HG03159 (cell line): Measurements from ENCODE around the gene PRR15L.
"Not testable (repeated sequence)": the region's sequence is repeated elsewhere in the genome, so short reads cannot be mapped to it uniquely, and the experiment has no call there.

Experiments
- ATAC-seq: cut with Tn5 transposase; IDR thresholded peaks from one replicate; pipeline ENCODE4 v1.9.1; 2021; ENCODE audit warnings: mild to moderate bottlenecking, moderate library complexity; ENCODE audit not compliant: unreplicated experiment

The PRR15L gene

DNA sequence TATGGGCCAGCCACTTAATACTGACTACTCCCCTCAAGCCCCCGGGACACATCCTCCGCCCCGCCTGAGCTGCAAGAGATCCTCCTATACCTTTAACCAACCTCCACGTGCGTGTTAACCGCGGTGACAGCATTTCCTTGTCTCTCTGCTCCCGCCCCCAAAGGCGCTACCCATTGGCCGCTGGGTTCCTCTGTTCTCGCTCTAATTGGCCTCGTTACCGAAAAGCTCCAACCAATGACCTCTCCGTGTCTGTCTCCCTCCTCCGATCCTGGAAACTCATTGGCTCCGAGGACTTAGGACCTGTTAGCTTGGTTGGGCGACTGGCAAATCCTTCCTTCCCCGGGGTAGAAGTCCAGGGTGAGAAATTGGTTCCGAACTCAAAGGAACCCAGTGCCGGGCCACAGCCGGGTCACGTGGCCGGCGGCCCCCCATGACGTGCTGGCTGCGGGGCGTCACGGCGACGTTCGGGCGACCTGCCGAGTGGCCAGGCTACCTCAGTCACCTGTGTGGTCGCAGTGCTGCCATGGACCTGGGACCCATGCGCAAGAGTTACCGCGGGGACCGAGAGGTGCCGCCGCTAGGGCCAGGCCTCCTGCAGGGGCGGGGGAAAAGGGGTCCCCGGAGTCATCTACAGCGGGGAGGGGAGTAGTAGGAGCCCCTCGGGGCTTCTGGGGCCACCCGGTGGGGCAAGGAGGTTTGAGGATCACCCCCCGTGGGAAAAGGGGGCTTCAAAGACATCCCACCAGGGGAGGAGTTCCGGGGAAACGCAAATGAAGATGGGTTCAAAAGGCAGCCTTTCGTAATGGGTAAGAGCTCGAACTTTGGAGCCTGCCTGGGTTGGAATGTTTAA lies 16.2 kb downstream of the PRR15L start, which contains the start of gene PNPO:
Gene PNPO, plus strand, starts transcription at position 326 of the 850 bp plus-strand sequence. Its CDS starts 105 bp downstream, at position 431.
- ATAC-seq = peak; percentile 89

DNA sequence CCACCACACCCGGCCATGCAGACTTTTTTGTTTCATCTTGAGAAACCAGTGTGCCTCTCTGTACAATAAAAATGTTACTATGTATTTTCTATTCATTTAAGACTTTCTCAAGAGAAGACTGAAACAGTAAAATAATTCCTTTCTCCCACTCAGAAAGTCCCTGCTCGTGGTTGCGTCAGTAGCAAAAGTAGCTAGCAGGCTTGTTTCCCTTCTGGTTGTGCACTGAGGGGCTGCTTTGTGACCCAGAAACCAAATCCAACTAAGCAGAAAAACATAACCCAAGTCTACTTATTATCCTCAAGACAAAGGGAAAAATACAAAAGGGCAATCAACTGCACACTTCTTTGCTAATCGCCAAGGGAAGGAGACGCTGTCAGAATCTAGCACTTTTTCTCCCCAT lies 19.7 kb downstream of the PRR15L start:
- ATAC-seq = no peak

DNA sequence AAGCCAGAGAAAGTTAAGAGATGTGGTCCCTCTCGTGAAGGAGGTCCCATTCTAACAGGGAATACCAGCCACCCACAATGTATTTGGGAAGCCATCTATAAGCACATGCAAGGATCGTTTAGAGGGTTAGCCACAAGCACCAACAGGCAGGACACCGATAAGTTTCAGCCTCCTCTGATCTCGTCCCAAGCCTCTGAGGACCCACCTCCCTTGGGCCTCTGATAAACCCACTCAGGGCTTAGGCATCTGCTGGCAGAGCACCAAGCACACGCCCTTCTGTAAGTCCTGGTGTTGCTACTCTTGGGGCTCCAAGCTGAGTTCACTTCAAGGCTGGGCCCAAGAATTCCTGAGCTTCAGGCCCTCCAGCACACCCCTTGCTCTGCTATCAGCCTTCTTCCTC lies 21.7 kb downstream of the PRR15L start:
- ATAC-seq = no peak

DNA sequence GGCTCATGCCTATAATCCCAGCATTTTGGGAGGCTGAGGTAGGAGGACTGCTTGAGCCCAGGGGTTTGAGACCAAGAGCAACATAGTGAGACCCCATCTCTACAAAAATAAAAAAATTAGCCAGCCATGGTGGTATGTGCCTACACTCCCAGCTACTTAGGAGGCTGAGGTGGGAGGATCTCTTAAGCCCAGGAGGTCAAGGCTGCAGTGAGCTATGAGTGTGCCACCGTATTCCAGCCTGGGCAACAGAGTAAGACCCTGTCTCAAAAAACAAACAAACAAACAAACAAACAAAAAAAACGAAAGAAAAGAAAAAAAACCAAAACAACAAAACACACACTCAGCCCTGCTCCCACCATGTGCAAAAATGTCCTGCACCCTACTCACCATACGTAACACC lies 22.2 kb downstream of the PRR15L start:
- ATAC-seq = not testable (repeated sequence)

DNA sequence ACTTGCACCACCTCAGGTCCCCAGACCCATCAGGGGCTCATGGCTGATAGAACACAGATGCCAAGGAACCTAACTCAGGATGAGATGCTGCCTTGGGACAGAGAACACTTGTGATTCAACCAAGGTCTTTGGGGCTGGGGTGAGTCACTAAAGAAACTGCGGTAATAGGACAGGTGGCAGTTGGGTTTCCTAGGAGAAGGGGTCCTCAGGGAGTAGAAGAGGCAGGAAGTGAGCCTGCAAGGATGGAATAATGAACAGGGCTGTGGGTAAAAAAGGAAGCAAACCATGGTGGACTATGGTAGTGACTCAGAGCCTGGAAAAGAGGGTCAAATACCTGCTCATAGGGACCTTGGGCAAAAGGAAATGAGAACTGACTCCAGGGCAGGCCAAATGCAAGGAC lies 22.8 kb downstream of the PRR15L start:
- no peak for ATAC-seq

DNA sequence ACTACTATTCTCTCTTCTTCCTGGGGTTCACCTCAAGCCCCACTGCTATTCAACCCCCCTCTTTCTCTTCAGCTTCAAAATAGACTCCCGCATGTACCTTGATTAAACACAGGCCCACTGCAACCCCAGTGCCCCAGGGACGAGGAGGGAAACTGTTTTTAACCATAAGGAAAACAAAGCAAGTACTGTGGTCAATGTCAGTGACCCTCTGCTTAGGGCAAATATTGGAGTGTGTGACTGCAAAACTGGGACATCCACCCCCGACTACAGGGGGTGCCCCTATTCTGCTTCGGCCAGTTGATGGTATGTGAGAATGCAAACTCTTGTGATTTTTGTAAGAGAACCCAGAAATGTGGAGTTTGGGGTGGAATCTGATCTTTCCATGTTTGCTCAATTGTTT lies 25.8 kb downstream of the PRR15L start:
- ATAC-seq = no peak

DNA sequence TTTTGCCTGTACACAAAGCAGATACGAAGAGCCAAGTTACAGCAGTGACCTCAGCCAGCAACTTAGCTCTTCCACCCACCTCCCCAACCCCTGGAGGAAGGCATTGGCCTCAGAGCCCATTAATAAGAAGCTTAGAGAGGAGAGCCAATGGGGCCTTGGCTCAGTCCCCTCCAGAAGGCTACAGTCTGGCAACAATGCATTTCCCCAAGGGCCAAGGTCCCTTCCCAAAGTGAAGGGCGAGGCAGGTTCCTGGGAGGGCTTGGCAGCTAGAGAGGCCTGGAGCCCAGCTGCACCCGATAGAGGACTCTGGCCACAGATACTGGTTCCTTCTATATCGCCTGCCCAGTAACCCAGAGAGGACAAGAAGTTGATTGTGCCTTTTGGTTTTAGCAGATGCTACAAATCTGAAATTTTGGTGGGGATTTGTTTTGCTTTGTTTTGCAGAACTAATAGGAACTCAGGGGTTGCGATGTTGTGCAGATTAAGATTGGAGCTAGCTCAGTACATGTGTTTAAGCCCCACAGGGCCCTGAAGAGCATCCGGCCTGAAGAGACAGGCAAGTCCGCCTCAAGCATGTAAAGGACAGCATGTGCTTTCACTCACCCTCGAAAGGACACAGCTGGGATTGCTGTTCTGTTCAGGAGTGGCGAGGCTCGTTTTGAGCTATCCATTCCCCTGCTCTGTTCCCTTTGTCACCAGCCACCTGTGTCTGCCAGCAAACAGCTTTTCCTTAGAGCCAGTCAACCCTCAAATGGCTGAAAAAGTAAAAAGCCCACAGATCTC lies 28.3 kb downstream of the PRR15L start:
- no peak for ATAC-seq

DNA sequence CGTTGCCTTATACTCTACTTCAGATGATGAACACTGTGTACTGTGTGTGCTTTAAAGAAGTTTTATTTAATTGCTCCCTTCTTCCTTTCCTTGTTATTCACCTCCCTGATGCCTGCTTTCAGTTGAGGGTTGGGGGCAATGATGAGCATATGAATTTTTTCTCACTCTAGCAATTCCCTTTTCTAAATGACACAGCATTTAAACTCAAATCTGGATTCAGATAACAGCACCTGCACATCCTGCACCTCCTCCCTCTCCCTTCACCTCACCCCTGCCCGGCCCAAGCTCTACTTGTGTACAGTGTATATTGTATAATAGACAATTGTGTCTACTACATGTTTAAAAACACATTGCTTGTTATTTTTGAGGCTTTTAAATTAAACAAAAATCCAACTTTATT lies 29.3 kb downstream of the PRR15L start:
- ATAC-seq = no peak

DNA sequence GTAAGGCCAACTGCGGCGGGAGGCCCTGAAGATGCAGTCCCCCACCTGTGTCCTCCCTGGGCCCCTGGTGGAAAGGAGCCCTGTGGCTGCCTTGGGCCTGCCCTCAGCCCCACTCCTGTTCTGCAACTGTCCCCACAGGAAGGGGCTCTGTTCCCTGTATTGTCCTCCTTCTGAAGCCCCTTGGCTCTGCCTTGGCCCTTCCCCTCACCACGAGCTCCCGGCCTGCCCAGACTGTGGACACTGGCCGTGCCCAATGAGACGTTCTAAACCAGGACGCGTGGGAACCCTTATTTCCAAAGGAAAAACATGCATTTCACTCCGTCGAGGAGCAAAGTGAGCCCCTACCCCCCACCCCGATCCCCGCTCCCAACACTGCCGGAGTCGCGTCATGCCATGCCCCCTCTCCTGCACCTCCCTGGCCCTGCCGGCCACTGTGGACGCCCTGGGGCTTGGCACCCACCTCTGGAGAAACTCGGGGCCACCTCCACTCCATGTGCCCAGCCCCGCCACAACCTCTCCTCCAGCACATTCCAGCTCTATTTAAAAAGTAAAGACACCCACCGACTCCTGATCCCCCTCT lies 29.8 kb downstream of the PRR15L start:
- ATAC-seq = no peak

DNA sequence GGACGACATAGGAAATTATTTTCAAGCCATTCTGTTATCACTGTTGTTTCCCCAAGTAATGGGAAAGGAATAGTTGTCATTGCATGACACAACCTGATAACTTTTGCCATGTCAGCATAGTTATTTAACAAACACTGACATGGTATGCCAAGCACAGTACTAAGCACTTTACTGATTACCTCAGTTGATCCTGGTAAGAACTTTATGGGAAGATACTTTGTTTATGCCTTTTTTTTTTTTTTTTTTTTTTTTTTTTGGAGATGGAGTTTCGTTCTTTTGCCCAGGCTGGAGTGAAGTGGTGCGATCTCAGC lies 32.0 kb downstream of the PRR15L start:
- no peak for ATAC-seq

DNA sequence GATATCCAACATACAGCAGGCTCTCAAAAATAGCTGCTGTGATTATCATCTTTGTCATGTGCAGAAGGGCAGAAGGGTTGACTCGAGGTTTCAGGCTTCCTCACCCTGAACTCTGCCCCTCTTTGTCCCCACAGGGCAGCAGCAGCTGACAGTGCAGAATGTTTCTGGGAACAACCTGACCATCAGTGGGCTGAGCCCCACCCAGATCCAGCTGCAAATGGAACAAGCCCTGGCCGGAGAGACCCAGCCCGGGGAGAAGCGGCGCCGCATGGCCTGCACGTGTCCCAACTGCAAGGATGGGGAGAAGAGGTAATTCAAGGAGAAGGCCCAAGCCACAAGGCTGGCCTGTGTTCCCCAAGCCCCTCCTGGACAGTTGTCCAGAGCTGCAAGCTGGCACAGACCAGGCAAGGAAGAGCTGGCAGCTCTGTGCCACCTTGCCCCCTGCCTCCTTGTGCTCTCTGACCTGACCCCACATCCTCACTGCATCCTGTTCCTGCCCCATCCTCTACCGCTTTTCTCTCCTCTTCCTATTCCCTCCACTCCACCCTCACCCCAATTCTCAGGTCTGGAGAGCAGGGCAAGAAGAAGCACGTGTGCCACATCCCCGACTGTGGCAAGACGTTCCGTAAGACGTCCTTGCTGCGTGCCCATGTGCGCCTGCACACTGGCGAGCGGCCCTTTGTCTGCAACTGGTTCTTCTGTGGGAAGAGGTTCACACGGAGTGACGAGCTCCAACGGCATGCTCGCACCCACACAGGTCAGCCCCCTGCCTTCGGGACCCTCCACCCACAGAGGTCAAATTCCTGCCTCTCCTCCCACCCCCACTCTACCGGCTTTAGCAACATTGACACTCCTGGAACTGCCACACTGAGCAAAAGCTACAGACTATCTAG lies 32.7 kb downstream of the PRR15L start:
- no peak for ATAC-seq

DNA sequence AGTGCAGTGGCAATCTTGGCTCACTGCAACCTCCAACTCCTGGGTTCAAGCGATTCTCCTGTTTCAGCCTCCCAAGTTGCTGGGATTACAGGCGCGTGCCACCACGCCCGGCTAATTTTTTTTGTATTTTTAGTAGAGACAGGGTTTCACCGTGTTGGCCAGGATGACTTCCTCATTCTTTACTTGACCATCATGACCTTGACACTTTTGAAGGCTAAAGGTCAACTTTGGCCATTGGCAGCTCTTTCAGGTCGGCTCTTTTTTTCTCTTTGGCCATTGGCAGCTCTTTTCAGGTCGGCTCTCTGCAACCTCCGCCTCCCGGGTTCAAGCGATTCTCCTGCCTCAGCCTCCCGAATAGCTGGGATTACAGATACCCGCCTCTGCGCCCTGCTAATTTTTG lies 37.8 kb downstream of the PRR15L start:
- ATAC-seq = not testable (repeated sequence)

DNA sequence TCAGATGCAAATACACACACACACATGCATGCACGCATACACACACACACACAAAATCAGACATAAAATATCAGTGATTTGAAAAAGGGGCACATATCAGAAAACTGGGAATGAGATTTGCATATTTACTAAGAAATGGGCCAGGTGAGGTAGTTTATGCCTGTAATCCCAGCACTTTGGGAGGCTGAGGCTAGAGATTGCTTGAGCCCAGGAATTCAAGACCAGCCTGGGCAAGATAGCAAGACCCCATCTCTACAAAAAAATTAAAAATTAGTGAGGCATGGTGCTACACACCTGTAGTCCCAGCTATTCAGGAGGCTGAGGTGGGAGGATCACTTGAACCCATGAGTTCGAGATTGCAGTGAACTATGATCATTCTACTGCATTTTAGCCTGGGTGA lies 38.7 kb downstream of the PRR15L start:
- ATAC-seq = no peak

DNA sequence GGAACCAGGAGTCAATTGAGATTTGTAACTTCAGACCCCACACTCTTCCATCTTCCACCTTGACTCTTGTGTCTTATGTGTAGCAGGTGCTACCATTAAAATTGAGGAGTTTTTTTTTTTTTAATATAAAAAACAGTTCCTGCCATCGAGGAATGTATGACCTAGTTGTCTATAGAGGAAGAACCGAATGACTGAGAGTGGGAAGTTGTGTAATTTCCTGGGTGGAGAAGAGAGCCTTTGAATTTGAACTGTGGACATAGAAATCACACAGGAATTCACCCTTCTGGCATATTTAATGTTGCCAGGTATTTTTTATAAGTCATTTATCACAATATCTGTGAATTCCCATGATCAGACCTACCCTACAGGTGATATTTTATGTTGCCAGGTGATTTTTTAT lies 39.7 kb downstream of the PRR15L start:
- no peak for ATAC-seq

DNA sequence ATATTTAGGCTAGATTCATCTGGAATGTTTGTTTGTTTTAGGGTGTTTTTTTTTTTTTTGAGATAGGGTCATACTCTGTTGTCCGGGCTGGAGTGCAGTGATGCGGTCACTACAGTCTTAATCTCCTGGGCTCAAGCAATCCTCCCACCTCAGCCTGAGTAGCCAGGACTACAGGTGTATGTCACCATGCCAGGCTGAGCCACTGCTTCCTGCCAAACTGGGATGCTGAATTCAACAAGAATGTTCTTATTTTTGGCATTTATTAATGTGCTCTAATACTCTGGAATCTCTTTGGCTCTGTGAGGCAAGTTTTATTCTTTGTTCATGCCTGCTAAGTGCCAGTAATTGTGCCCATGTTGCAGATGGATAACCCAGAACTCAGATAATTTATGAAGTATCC lies 40.1 kb downstream of the PRR15L start:
- no peak for ATAC-seq

DNA sequence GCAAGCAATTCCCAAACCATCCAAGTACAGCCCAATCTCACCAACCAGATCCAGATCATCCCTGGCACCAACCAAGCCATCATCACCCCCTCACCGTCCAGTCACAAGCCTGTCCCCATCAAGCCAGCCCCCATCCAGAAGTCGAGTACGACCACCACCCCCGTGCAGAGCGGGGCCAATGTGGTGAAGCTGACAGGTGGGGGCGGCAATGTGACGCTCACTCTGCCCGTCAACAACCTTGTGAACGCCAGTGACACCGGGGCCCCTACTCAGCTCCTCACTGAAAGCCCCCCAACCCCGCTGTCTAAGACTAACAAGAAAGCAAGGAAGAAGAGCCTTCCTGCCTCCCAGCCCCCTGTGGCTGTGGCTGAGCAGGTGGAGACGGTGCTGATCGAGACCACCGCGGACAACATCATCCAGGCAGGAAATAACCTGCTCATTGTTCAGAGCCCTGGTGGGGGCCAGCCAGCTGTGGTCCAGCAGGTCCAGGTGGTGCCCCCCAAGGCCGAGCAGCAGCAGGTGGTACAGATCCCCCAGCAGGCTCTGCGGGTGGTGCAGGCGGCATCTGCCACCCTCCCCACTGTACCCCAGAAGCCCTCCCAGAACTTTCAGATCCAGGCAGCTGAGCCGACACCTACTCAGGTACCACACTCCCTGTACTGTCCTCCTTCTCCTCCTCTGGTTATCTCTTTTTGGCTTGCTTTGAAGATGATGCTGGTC lies 41.0 kb downstream of the PRR15L start:
- no peak for ATAC-seq

DNA sequence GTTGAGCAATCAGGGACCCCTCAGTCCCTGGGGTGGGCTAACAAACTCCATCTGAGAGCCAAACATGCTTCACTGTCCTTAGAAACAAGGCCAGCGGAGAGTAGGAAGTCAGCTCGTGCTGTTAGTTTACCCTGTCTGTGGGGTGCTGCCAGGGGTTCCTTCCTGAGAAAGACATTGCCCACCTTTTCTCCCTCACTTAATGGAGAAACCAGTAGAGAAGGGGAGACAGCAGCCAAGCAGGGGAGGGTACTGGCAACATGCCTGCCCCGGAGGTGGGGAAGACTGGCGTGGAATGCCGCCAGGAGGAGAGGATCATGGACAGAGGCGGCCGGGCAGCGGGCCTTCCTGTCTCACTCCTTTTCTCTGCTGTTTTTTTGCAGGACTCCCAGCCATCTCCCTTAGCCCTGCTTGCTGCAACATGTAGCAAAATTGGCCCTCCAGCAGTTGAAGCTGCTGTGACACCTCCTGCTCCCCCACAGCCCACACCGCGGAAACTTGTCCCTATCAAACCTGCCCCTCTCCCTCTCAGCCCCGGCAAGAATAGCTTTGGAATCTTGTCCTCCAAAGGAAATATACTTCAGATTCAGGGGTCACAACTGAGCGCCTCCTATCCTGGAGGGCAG lies 41.8 kb downstream of the PRR15L start:
- no peak for ATAC-seq

DNA sequence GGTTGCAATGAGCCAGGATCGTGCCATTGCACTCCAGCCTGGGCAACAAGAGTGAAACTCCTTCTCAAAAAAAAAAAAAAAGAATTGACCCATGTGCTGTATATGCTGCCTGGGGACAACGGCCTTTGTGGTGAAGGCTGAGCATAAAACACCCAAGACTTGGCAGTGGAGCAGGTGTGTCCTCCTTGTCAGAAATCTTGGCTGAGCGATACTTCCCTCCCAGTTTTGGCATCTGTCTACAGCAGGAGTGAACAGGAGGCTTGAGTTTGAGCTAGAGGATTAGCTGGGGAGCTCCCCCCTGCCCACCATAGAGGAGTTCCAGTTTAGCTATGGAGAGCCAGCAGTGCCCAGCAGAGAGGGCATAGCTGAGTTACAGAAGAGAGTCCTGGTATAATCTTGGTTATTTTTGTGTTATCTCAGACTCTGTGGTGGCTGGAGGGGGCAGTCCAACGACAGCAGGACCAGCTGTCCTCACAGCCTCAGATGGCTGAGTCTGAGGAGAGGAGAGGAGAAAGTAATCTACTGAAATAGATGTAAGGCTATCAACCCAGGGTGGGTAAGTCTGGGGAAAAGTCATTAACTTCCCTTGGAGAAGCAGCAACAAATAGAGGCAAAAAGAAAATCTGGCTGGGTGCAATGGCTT lies 43.3 kb downstream of the PRR15L start:
- ATAC-seq = no peak

DNA sequence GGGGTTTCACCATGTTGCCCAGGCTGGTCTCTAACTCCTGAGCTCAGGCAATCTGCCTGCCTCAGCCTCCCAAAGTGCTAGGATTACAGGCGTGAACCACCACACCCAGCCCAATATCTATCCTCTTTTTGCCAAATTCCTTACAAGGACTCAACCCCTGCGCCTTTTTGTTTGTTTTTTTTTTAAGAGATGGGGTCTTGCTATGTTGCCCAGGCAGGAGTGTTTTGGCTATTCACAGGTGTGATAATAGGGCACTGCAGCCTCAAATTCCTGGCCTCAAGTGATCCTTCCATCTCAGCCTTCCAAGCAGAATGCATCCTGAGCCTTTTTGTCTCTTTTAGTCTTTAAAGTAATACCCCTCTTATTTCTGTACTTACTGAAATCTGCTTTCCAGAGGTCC lies 44.6 kb downstream of the PRR15L start:
- no peak for ATAC-seq
